ENCODE results near the gene KRT13. TPM values are rescaled to one million over a fixed set of nuclear protein-coding genes. Genes with fewer than 3 reads are reported as not detected.

The KRT13 gene
- total and polyA plus RNA-seq, 7 experiments from 2014 or later: not detected

- Mint-ChIP-seq H3K4me3 (no peak overlapping the region), H3K9me3 (peaks cover 0 to 6% (median 0%) of the 10 kb centered on the region in 11 donors), H3K27me3 (peaks cover 0 to 6% (median 0%) of the 10 kb centered on the region in 5 donors), H3K4me1 (no peaks in the 10 kb centered on the region), H3K36me3 (peaks cover 0 to 3% (median 0%) of the 10 kb centered on the region in 5 donors), H3K27ac (peak overlapping the region in 2 of 9 donors; percentile 6 to 28)
- no peaks in the 10 kb centered on the region for H3K4me1 ChIP-seq (ENCODE audit: control insufficient read depth in 2 of 2, insufficient read depth in 2 of 2, low read length in 2 of 2)
- intact Hi-C loops (cut with micrococcal nuclease): no loop called here
- no peaks in the 10 kb centered on the region for H3K27me3 ChIP-seq (ENCODE audit: control insufficient read depth in 2 of 2, insufficient read depth in 2 of 2, low read length in 2 of 2)
- ATAC-seq (no peak), DNase-seq (no peak)
- POLR2A ChIA-PET: no interaction called here
- H3K4me3 ChIP-seq (ENCODE audit: low read length): no peak overlapping the region
- CTCF ChIA-PET: interaction anchor here (0.8 to 1.2 kb wide), 2 partner anchors 28 to 154 kb away, joined by 3 read pairs; partner anchors contain the start of gene KRT13
- H3K36me3 ChIP-seq (ENCODE audit: control insufficient read depth in 2 of 3, insufficient read depth in 3 of 3, low read length in 3 of 3): no peaks in the 10 kb centered on the region
- no peaks in the 10 kb centered on the region for H3K9me3 ChIP-seq (ENCODE audit: control insufficient read depth in 2 of 3, low read length in 3 of 3)
- H3K27ac ChIP-seq (ENCODE audit: low read depth, low read length): no peak overlapping the region
Observed at GRCh38 chr17:41476866-41477815, 28.3 kb downstream of the KRT13 start.

- Mint-ChIP-seq H3K27ac (no peak overlapping the region), H3K4me1 (no peaks in the 10 kb centered on the region), H3K27me3 (peaks cover 0 to 6% (median 0%) of the 10 kb centered on the region in 5 donors), H3K4me3 (no peak overlapping the region), H3K9me3 (peaks cover 0 to 12% (median 6%) of the 10 kb centered on the region in 11 donors), H3K36me3 (peaks cover 0 to 7% (median 0%) of the 10 kb centered on the region in 5 donors)
- Histone ChIP-seq H3K27me3 (ENCODE audit: control insufficient read depth in 2 of 2, insufficient read depth in 2 of 2, low read length in 2 of 2) (no peaks in the 10 kb centered on the region), H3K36me3 (ENCODE audit: control insufficient read depth in 2 of 3, insufficient read depth in 3 of 3, low read length in 3 of 3) (no peaks in the 10 kb centered on the region), H3K27ac (ENCODE audit: low read depth, low read length) (no peak overlapping the region), H3K4me1 (ENCODE audit: control insufficient read depth in 2 of 2, insufficient read depth in 2 of 2, low read length in 2 of 2) (no peaks in the 10 kb centered on the region), H3K9me3 (ENCODE audit: control insufficient read depth in 2 of 3, low read length in 3 of 3) (no peaks in the 10 kb centered on the region), H3K4me3 (ENCODE audit: low read length) (no peak overlapping the region)
- ChIA-PET CTCF (no interaction called here), POLR2A (no interaction called here)
- intact Hi-C loops (cut with micrococcal nuclease): no loop called here
- DNase-seq (no peak), ATAC-seq (no peak)
Observed at GRCh38 chr17:41475421-41475820, 30.0 kb downstream of the KRT13 start.

GRCh38 chr17:41474863-41475262 is 30.5 kb downstream of the KRT13 start:
- Histone ChIP-seq H3K27ac (ENCODE audit: low read depth, low read length) (no peak overlapping the region), H3K4me3 (ENCODE audit: low read length) (no peak overlapping the region), H3K4me1 (ENCODE audit: control insufficient read depth in 2 of 2, insufficient read depth in 2 of 2, low read length in 2 of 2) (no peaks in the 10 kb centered on the region), H3K9me3 (ENCODE audit: control insufficient read depth in 2 of 3, low read length in 3 of 3) (no peaks in the 10 kb centered on the region), H3K36me3 (ENCODE audit: control insufficient read depth in 2 of 3, insufficient read depth in 3 of 3, low read length in 3 of 3) (no peaks in the 10 kb centered on the region), H3K27me3 (ENCODE audit: control insufficient read depth in 2 of 2, insufficient read depth in 2 of 2, low read length in 2 of 2) (no peaks in the 10 kb centered on the region)
- Mint-ChIP-seq H3K27ac (no peak overlapping the region), H3K36me3 (peaks cover 0 to 7% (median 0%) of the 10 kb centered on the region in 5 donors), H3K27me3 (peaks cover 0 to 6% (median 0%) of the 10 kb centered on the region in 5 donors), H3K9me3 (peaks cover 0 to 12% (median 6%) of the 10 kb centered on the region in 11 donors), H3K4me3 (no peak overlapping the region), H3K4me1 (no peaks in the 10 kb centered on the region)
- ATAC-seq: no peak
- intact Hi-C loops (cut with micrococcal nuclease): no loop called here
- no peak for DNase-seq
- ChIA-PET POLR2A (no interaction called here), CTCF (no interaction called here)

GRCh38 chr17:41468346-41468745 is 37.1 kb downstream of the KRT13 start:
- POLR2A ChIA-PET: no interaction called here
- no peak for ATAC-seq

GRCh38 chr17:41467561-41467960 is 37.9 kb downstream of the KRT13 start:
- intact Hi-C loops (cut with micrococcal nuclease): no loop called here
- POLR2A ChIA-PET: no interaction called here
- CTCF ChIA-PET: no interaction called here

More at GRCh38 chr17:41468346-41468745, 37.1 kb downstream of the KRT13 start:
- intact Hi-C loops (cut with micrococcal nuclease): no loop called here
- no peak overlapping the region for H3K27ac Mint-ChIP-seq
- H3K9me3 ChIP-seq (ENCODE audit: control insufficient read depth in 2 of 3, low read length in 3 of 3): no peaks in the 10 kb centered on the region
- H3K36me3 ChIP-seq (ENCODE audit: control insufficient read depth in 2 of 3, insufficient read depth in 3 of 3, low read length in 3 of 3): no peaks in the 10 kb centered on the region
- H3K4me3 Mint-ChIP-seq: no peak overlapping the region
- H3K36me3 Mint-ChIP-seq: peaks cover 0 to 7% (median 6%) of the 10 kb centered on the region in 5 donors
- H3K27me3 Mint-ChIP-seq: peaks cover 0 to 8% (median 0%) of the 10 kb centered on the region in 5 donors
- CTCF ChIA-PET: no interaction called here
- no peak overlapping the region for H3K27ac ChIP-seq (ENCODE audit: low read depth, low read length)
- H3K4me1 ChIP-seq (ENCODE audit: control insufficient read depth in 2 of 2, insufficient read depth in 2 of 2, low read length in 2 of 2): no peaks in the 10 kb centered on the region
- no peaks in the 10 kb centered on the region for H3K27me3 ChIP-seq (ENCODE audit: control insufficient read depth in 2 of 2, insufficient read depth in 2 of 2, low read length in 2 of 2)
- no peaks in the 10 kb centered on the region for H3K4me1 Mint-ChIP-seq
- peaks cover 1 to 22% (median 7%) of the 10 kb centered on the region in 11 donors for H3K9me3 Mint-ChIP-seq
- DNase-seq: no peak
- H3K4me3 ChIP-seq (ENCODE audit: low read length): no peak overlapping the region

GRCh38 chr17:41466988-41467387 is 38.4 kb downstream of the KRT13 start, which contains the start of gene KRT32:
KRT32 (minus strand) TSS chr17:41467386; CDS start chr17:41467325, 61 bp downstream.
- H3K4me3 ChIP-seq (ENCODE audit: low read length): no peak within 1 kb of the TSS
- Mint-ChIP-seq H3K36me3 (peaks cover 0 to 7% (median 4%) of the 10 kb centered on the region in 5 donors), H3K27me3 (peaks cover 0 to 8% (median 0%) of the 10 kb centered on the region in 5 donors), H3K4me3 (no peak within 1 kb of the TSS), H3K4me1 (no peaks in the 10 kb centered on the region), H3K9me3 (peaks cover 1 to 21% (median 7%) of the 10 kb centered on the region in 11 donors), H3K27ac (no peak within 1 kb of the TSS)
- CTCF ChIA-PET: interaction anchor here (0.6 kb wide), 1 partner anchor 23 kb away, joined by 4 read pairs; no protein-coding TSS in a partner anchor
- H3K27me3 ChIP-seq (ENCODE audit: control insufficient read depth in 2 of 2, insufficient read depth in 2 of 2, low read length in 2 of 2): no peaks in the 10 kb centered on the region
- no peaks in the 10 kb centered on the region for H3K4me1 ChIP-seq (ENCODE audit: control insufficient read depth in 2 of 2, insufficient read depth in 2 of 2, low read length in 2 of 2)
- DNase-seq: no peak
- ATAC-seq: no peak
- intact Hi-C loops (cut with micrococcal nuclease): no loop called here
- H3K36me3 ChIP-seq (ENCODE audit: control insufficient read depth in 2 of 3, insufficient read depth in 3 of 3, low read length in 3 of 3): no peaks in the 10 kb centered on the region
- no peak within 1 kb of the TSS for H3K27ac ChIP-seq (ENCODE audit: low read depth, low read length)
- H3K9me3 ChIP-seq (ENCODE audit: control insufficient read depth in 2 of 3, low read length in 3 of 3): no peaks in the 10 kb centered on the region
- POLR2A ChIA-PET: no interaction called here

More at GRCh38 chr17:41467561-41467960, 37.9 kb downstream of the KRT13 start:
- Histone ChIP-seq H3K27ac (ENCODE audit: low read depth, low read length) (no peak overlapping the region), H3K9me3 (ENCODE audit: control insufficient read depth in 2 of 3, low read length in 3 of 3) (no peaks in the 10 kb centered on the region), H3K27me3 (ENCODE audit: control insufficient read depth in 2 of 2, insufficient read depth in 2 of 2, low read length in 2 of 2) (no peaks in the 10 kb centered on the region), H3K36me3 (ENCODE audit: control insufficient read depth in 2 of 3, insufficient read depth in 3 of 3, low read length in 3 of 3) (no peaks in the 10 kb centered on the region), H3K4me3 (ENCODE audit: low read length) (no peak overlapping the region), H3K4me1 (ENCODE audit: control insufficient read depth in 2 of 2, insufficient read depth in 2 of 2, low read length in 2 of 2) (no peaks in the 10 kb centered on the region)
- Mint-ChIP-seq H3K9me3 (peaks cover 1 to 22% (median 7%) of the 10 kb centered on the region in 11 donors), H3K4me1 (no peaks in the 10 kb centered on the region), H3K36me3 (peaks cover 0 to 7% (median 4%) of the 10 kb centered on the region in 5 donors), H3K27ac (no peak overlapping the region), H3K27me3 (peaks cover 0 to 8% (median 0%) of the 10 kb centered on the region in 5 donors), H3K4me3 (no peak overlapping the region)
- ATAC-seq: no peak
- DNase-seq: no peak
